ENCODE measurements around the gene THYN1.

DNA sequence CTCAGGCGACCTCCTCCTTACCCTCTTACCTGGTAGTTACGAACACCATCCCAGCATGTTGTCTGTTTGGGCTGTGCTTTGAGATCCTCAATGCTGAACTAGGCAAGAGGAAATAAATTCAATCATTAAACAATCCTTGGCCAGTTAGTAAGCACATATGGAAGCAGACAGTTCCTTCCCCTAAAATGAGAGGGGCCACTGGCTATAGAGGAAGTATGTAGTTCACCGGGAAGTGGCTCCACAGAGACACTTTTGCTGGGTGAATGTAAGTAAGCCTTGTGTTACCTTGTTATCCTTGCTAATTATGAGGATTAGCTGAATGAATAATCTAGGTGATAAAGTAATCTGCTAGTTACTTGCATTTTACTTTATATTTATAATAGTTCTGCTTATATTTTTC is 2.9 kb downstream of the THYN1 start:
- no peak for TF ChIP-seq CTCF (IDR thresholded peaks at IDR 0.05)
- no peak for TF ChIP-seq POLR2A (IDR thresholded peaks at IDR 0.05)

Measured in ovary (tissue), 3 donors.